Hematopoietic multipotent progenitor cell treated with erythropoietin and hydrocortisone succinate and interleukin-3 and kit ligand, for 17 days (in vitro differentiated cells): ENCODE data around the gene GNAI3.

Source experiments
- DNase-seq: peaks from one replicate; pipeline ENCODE4 v3.0.0-alpha.2; 2015; ENCODE audit warnings: low spot score

GNAI3 gene

GRCh38 chr1:109527098-109527811, 21.2 kb upstream of the GNAI3 start:
- no peak for DNase-seq

- DNase-seq = no peak
These were observed 20.3 kb upstream of the GNAI3 start for GRCh38 chr1:109527846-109528695.

GRCh38 chr1:109528712-109529111, 19.7 kb upstream of the GNAI3 start:
- DNase-seq = no peak

GRCh38 chr1:109529881-109530456, 18.4 kb upstream of the GNAI3 start:
- DNase-seq = no peak

GRCh38 chr1:109530457-109531087, 17.8 kb upstream of the GNAI3 start:
- DNase-seq = no peak

GRCh38 chr1:109531380-109531779, 17.0 kb upstream of the GNAI3 start:
- DNase-seq = no peak

GRCh38 chr1:109531826-109532364, 16.5 kb upstream of the GNAI3 start:
- DNase-seq = no peak

- DNase-seq = peak; percentile 85
These were observed 15.9 kb upstream of the GNAI3 start for GRCh38 chr1:109532365-109533136.

GRCh38 chr1:109534307-109534858, 14.0 kb upstream of the GNAI3 start:
- no peak for DNase-seq

GRCh38 chr1:109535481-109535880, 12.9 kb upstream of the GNAI3 start:
- no peak for DNase-seq

GRCh38 chr1:109535971-109536491, 12.4 kb upstream of the GNAI3 start:
- no peak for DNase-seq

- no peak for DNase-seq
These were observed 10.8 kb upstream of the GNAI3 start for GRCh38 chr1:109537450-109538178.

- no peak for DNase-seq
These were observed 9.4 kb upstream of the GNAI3 start for GRCh38 chr1:109538827-109539555.

GRCh38 chr1:109539676-109540075, 8.7 kb upstream of the GNAI3 start, which contains the start of gene GPR61:
GPR61 (plus strand) TSS chr1:109539872; CDS start chr1:109543023, 3,151 bp downstream.
- no peak for DNase-seq

- DNase-seq = no peak
These were observed 7.3 kb upstream of the GNAI3 start for GRCh38 chr1:109541102-109541501.

GRCh38 chr1:109542657-109543056, 5.8 kb upstream of the GNAI3 start:
- no peak for DNase-seq

GRCh38 chr1:109543283-109543987, 5.0 kb upstream of the GNAI3 start:
- DNase-seq = no peak

GRCh38 chr1:109543988-109544735, 4.3 kb upstream of the GNAI3 start:
- no peak for DNase-seq
